Spleen (tissue), 7 donors: ENCODE results near the gene UGP2.

Experiments used
- POLR2AphosphoS5 ChIP-seq, 3 donors: sonication (generic); formaldehyde crosslinking; IDR thresholded peaks; one replicate each; pipeline ENCODE4 v1.5.1; 2017; ENCODE audit warnings: antibody characterized with exemption in 3 of 3
- TF ChIP-seq, protein P1 (sequence below), 11 experiments: fragments of 200-600 bp in 7 of 11; fragments of 450-650 bp in 4 of 11; sonication (generic) in 4 of 11; IDR thresholded peaks in 8 of 11; conservative IDR thresholded peaks in 3 of 11; 1 replicate in 7 of 11; 2 replicates in 4 of 11; pipeline versions ENCODE4 v1.4.0 to v1.8.0; 2016 to 2021; ENCODE audit warnings: antibody characterized with exemption in 11 of 11, inconsistent platforms in 4 of 11, mild to moderate bottlenecking in 1 of 11
- donor health status: DM: no; HTN: no; CAD: no; lungs with moderate emphysema.
- donor health status: DM: no; HTN: no; CAD: no.
- donor health status: DM: no; HTN: no; CAD: no.

DNA sequence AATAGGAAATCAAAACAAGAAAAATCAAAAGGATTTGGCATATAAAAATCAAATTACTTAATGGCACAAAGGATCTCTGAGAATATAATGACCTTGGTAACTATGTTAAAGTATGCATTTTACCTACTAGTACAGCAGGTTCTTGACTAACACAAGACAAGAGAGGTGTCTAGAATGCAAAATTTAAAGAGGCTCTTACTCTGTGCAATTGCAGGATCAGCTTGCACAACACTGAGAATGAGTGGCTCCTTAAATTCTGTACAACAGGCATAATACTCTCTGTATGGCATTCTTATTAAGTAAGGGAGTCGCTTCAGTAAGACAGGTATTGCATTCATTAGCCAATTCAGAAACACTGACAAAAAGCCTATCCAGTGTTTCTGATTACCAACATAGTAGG is 72.6 kb downstream of the UGP2 start:
- TF ChIP-seq POLR2AphosphoS5 (IDR thresholded peaks at IDR 0.05): no peak
- TF ChIP-seq, protein P1, sequence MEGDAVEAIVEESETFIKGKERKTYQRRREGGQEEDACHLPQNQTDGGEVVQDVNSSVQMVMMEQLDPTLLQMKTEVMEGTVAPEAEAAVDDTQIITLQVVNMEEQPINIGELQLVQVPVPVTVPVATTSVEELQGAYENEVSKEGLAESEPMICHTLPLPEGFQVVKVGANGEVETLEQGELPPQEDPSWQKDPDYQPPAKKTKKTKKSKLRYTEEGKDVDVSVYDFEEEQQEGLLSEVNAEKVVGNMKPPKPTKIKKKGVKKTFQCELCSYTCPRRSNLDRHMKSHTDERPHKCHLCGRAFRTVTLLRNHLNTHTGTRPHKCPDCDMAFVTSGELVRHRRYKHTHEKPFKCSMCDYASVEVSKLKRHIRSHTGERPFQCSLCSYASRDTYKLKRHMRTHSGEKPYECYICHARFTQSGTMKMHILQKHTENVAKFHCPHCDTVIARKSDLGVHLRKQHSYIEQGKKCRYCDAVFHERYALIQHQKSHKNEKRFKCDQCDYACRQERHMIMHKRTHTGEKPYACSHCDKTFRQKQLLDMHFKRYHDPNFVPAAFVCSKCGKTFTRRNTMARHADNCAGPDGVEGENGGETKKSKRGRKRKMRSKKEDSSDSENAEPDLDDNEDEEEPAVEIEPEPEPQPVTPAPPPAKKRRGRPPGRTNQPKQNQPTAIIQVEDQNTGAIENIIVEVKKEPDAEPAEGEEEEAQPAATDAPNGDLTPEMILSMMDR (IDR thresholded peaks at IDR 0.05 in 8 of 11, conservative IDR thresholded peaks at IDR 0.05 in 3 of 11): no peak
